ENCODE measurements around the gene SEMA7A.

Gene SEMA7A

DNA sequence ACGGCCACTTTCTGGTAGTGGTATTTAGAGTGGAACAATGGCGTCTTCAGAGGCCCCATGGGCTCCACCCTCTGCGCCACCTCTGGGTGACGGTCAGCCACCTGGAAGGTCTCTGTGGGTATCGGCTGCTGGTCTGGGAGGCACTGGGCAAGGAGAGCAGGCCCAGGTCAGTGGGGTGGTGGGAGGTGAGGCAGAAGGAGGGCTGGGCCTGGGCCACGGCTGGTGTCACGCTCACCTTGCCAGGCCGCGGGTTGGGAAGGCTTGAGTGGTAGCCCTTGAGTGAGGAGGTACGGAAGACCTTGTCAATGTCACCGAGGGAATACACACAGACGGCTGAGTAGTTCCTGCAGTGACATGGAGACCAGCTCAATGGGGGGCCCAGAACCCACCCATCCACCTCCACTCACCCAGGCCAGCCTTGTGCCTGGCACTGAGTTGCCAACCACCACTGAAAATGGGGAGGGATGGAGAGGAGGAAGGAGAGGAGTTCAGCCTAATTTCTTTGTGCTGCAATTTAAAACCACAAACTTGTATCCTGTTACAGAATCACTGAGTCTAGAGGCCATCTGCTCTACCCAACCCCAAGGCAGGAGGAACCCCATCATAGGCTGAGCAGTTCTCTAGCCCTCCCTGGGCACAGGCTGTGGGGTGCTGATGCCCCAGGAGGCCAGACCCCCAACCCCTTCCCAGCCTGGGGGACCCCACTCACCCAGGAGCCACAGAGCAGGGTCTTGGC, 19.0 kb downstream of the SEMA7A start:
- DNase-seq: no peak

DNA sequence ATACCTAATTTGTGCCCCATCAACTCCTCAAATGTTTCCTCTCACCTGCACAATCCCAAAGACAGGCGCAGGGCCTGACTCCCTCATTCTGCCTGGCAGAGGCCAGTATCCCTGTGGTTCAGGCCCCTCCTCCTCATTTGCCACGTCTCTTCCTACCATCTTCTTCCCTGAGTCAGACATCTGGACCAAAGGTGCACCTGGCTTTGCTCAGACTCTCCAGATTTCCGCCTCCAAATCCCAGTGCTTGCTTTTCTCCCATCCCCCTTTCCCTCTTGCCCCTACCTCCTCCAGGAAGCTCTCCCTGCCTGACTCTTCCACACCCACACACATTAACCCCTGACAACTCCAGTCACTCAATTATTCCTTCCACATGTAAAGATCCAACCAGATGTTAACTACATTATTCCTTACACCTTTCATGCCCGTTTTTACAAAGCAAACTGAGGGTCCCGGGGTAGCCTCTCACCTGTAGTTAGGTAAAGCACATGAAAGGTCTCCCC, 19.6 kb downstream of the SEMA7A start:
- DNase-seq: no peak

DNA sequence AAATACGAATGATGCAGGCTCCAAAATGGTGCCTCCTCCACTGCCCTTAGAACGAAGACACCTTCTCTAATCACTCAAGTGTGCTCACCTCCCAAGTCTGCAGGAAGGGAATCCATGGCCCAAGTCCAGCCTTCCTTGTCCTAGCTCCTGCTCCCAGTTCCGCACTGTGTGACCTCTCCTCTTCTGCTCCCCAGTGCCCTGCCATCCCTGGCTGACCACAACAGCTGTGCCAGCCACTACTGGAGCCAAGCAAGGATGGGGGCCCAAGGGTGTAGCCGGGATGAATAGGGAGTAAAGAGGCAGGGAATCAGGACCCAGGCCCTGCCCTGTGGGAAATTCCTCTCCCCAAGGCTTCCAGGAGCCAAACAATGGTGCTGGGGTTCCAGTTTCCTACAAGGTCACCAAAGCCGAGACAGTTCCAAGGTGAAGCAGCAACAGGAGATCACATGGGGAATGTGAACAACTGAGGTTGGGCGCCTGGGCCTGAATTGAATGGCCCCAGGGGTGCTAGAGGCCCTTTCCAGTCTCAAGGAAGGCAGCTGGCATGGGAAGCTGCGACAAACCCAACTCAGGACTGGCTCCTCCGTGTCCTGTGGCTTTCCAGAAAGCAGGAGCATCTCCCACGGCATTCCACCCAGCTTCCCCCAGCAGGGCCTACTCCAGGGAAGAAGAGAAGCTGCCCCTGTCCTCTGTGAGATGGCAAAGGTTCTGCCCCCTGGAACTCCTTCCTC, 20.2 kb downstream of the SEMA7A start:
- no peak for DNase-seq

DNA sequence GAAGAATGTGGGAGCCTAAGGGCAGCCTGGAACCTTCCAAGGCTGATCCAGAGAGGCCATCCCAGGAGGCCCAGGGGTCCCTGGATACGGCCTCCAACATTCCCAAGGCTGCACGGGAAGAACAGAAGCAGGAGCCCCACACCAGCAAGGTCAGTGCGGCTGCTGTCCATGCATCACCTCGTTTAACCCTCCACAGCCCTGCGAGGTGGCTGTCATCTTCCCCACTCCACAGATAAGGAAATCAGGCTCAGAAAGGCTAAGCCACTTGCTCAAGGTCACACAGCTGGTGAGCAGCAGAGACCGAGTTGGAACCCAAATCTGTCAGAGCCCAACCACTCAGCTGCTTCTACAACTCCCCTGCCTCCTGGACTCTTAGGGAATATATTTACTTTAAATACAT, 21.6 kb downstream of the SEMA7A start:
- DNase-seq: no peak

DNA sequence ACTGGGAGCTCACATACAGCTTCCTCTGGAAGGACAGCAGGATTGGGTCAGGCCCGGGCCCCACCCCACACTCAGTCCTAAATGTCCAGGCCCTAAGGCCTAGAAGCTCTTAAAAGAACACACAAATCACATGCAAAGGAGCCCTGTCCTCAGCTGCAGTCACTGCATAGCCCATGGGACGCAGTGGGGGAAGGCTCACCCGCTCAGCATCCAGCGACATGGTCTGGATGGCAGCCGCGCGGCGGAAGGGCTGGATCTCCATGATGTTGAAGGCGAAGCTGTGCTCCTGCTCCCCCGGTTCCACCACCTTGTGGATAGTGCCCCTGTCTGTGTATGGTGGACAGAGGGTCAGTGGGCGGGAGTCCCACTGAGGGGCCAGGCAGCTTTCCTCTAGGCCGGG, 22.1 kb downstream of the SEMA7A start:
- no peak for DNase-seq

DNA sequence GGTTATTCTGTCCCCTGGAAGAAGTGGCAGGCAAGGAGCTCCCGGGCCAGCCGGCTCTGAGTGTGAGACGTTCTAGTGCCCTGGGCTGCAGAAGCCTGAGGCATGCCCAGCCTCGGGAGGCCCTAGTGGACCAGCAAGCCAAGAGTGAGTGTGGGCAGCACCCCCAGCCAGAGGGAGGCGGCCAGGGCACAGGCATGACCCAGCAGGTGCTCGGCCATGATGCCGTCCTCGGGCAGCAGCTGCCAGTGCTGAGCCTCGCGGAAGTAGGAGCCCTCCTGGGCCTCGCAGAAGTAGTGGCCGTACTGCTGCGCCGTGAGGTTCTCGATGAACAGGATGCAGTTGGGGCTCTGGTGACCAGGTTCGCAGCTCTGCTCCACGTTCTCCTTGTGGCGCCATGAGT, 23.3 kb downstream of the SEMA7A start:
- DNase-seq: no peak

DNA sequence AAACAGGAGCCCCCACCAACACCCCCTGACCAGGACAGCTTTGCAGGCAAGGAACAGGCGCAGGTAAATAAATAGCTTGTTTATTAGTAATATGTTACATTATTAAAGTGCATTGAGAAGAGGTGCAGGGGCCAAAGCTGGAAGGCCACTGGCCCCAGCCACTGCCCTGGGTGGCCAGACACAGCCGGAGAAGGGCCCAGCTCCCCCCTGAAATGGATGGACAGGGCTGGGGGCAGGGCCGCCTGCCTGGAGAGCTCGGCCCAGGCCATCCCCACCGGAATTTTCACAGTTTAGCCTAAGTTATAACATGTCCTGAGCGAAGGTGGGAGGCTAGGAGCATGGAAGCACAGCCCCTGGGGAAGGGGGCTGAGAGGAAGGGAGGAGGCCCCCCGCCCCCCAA, 24.5 kb downstream of the SEMA7A start:
- DNase-seq: no peak

DNA sequence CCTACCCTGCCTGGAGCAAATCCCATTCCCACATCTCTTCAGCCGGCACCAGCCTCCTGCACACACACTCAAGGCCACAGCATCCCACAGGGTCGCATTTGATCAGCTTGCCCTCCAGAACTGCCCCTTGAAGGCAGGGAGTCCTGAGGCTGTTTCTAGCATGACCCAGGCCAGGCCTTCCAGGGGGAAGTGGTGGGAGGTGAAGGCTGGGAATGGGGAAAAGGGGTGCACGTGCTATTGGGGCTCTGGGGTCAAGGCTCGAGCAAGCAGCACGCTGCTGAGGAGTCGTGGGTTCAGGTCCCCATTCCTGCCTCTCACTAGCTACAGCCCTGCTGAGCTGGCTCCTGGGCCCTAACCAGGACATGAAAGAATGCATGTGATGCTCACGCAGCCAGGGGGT, 24.9 kb downstream of the SEMA7A start:
- no peak for DNase-seq

DNA sequence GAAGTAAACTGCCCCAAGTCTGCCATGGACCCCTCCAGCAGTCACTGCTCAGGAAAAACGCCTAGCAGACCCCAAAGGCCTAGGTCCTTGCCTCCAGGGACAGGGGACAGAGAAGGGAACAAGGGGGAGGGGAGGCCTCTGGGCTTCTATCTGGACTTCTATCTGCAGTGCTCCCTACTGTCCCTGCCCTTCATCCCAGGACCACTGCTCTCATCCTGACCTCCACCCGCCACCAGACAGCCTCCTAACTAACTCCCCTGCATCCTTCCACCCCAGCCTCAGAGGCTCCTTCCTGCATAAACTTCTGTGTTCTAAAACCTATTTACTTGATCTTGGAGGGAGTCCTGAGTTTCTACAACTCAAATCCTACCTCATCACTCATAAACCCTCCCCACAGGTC, 25.4 kb downstream of the SEMA7A start:
- DNase-seq: no peak

DNA sequence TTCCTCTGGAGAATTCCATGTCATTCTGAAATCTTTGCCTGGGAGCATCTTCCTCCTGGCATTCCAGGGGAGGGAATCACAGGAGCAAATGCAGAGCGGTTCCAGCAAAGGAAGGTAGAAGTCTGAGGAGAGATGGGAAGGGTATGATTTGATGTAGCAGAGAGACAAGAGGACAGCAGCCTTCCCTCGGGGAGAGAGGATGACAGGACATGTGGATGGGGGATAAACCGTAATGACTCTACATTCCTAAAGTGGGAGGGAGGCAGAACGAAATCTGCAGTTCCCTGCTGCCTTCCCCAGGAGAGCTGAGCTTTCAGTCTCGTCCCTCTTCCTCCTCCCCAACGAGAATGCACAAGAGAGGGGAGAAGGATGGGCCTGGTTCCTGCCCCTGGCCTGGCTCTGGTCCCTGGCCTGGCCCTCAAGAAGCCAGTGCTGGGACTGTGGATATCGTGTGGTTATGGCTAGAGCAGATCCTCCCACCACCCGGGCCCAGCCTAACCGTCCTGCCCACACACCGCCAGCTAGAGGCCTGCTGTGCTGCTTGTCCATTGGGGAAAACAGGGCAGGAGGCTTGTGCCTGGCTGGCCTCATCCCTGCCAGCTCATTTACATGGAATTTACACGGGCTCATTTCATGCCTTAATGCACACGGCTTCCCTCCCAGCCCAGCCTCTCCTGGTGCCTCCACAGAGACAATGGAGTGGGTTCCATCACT, 26.6 kb downstream of the SEMA7A start:
- no peak for DNase-seq

DNA sequence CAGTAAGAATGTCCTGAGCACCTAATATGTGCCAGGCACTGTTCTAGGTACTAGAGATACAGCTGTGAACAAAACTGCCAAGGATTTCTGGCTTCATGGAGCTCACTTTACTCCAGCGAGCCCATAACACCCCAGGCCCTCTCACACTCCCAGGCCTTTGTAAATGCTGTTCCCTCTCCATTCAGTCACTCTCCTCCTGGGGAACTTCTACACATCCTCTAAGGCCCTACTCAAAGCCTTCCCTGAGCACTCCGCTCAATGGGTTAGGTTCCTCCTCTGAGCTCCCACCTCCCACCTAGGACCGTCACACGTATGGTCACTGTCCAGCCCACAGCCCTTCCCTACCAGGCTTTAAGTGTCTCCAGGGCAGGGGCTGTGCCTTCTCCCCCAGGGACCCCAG, 27.2 kb downstream of the SEMA7A start:
- DNase-seq: no peak

DNA sequence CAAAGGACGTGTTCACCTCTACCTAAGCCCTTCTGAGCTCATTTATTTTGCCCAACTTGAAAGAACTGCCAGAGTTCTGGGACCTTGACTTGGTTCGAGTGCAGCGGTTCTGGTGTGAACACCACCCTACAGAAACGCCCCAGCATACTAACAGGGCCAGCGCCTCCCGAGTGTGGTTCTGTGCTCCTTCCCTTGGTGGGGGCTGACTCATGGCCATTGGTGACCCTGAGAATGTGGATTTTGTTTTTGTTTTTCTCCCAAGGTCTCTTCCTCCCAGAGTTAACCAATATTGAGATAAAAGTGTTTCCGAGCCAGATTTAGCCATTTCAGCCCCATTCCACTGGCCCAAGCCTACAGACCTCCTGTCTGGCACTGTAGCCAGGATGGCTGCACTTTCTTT, 27.9 kb downstream of the SEMA7A start:
- no peak for DNase-seq

DNA sequence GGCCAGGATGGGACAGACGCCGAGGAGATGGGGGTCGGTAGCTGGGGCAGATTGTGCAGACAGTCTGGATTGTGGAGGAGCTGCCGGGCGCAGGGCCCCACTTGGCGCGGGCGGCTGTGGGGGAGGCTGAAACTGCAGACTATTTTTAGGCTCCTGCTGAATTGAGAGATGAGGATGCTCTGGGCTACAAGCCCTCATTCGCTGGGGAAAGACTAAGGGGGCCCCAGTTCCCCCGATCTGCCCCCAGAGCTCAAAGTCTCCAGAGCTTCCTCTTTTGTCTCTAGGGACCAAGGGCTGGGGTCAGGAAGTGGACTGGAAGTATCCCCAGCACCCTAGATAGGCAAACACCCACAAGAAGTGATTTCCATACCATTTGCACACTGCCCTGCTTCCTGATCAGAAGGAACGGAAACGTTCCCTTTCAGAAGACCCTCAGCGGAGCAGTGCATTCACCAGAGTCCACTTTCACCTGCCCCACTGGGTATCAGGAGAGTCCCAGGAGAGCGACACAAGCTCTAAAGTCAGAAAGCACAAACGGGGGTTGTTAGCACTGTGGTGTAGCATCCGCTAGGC, 29.7 kb downstream of the SEMA7A start:
- DNase-seq: peak in 1 of 2 donors; percentile 46

DNA sequence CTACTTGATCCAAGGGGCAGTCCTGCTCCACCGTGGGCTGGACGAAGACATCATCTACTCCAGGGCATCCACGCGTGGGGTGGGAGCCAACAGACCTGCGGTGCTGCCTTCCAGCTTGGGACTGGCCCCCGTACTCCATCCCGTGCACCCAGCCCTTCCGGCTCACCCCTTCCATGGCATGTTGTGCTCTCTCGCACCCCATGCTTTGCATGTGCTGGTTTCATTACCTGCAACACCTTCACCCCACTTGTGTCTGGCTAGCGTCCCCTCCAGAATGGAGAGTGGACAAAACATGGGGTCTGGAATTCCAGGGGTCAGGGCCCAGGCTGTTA, 30.2 kb downstream of the SEMA7A start:
- DNase-seq: no peak

DNA sequence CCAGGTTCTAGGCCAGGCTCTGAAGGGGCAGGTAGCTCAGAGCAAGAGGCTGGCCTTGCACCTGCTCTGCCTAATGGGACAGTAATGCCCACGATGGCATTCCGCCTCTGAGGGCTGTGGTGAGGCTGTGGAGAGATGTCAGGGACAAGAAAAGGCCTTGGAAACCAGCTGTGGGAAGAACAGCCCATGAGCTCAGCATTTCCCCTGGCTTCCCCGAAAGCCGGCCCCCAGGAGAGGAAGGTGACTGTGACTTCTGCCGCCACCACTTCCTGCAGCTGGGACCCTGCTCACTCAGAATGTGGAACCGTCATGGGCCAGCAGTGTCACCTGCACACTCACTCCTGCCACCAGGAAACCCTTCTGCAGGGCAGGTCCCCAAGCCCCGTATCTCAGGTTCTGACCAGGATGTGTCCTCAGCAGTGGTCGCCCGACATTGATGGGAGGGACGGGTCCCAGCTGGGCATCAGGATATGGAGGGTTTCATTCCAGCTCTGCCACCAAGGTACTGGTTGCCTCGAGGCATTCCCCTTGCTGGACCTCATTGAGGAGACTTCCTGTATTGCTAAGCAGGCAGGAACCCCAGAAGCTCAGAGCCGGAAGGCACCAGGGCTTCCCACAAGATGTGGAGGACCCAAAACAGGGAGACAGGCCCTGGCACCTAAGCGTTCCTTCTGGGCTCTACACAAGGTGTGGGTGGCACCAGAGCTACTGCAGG, 30.7 kb downstream of the SEMA7A start:
- peak; percentile 81 to 88 for DNase-seq

DNA sequence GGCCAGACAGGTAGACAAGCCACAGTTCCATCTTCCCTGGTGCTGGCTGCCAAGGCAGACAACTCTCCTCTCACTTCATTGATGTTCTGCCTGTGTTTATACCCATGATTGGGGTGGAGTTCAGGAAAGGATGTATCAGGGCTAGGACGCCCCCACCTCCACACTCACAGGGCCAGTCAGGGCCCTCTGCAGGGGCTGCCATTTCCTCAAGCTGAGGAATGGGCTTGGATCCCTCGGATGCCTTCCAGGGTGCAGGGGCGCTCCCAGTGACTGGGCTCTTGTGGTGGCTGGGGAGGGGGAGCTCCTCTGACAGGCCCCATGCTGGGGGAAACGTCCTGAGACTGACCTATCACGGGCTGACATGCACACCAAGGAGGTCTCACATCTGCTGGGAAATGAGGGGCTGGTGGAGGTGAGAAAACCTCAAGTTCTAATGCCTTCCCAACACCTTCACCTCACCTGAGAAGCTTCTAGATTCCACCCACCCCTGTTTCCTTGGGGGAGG, 31.4 kb downstream of the SEMA7A start:
- no peak for DNase-seq

DNA sequence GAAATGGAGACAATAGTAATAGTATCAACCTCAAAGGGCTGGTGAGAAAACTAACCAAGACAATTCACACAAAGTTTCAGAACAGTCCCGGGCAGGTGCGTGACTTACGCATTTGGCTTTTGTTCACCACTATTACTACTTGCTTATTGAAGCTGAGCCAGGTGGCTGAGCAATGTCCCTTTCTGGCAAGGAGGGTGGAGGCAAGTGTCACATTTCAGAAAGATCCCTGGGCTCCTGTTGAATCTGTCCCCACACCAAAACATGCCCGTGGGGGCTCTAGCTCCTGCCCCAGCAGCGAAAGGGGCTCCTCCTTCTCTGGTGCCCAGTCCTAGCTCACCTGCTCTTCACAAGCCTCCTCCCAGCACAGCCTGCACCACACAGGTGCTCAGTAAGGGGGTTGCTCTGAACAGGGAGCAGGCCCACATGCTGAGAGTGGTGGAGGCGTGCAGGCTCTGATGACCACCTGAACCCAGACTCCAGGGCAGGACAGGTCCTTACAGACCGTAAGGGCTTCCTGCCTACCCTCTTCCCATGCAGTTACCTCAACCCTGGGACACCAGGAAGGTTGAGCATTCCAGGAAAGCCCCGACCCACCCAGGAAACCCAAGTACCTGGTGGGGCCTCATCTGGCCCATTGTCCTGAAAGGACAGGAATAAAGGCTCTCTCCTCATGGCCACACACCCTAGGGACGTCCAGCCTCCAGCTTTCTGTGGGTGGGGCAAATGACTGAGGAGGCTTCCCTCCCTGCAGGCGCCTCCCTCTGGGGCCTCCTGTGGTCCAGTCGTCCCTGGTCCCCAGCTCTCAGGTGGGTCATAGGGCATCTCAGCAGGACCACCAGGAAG, 32.6 kb downstream of the SEMA7A start:
- DNase-seq: peak; percentile 45 to 61

DNA sequence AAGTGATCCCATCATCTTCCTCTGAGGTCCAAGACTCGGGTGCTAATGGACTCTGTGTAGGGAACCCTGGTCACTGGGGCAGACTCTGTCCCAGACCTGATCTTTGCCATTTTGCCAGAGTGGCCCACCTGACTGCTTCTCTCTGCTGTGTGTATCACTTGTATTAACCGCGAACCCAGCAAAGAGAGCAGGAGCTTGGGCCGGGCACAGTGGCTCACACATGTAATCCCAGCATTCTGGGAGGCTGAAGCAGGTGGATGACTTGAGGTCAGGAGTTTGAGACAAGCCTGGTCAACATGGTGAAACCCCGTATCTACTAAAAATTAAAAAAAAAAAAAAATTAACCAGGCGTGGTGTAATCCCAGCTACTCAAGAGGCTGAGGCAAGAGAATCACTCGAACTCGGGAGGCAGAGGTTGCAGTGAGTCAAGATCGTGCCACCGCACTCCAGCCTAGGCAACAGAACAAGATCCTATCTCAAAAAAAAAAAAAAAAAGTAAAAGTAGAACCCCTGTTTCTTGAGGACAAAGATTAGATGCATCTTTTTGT, 33.4 kb downstream of the SEMA7A start:
- no peak for DNase-seq

DNA sequence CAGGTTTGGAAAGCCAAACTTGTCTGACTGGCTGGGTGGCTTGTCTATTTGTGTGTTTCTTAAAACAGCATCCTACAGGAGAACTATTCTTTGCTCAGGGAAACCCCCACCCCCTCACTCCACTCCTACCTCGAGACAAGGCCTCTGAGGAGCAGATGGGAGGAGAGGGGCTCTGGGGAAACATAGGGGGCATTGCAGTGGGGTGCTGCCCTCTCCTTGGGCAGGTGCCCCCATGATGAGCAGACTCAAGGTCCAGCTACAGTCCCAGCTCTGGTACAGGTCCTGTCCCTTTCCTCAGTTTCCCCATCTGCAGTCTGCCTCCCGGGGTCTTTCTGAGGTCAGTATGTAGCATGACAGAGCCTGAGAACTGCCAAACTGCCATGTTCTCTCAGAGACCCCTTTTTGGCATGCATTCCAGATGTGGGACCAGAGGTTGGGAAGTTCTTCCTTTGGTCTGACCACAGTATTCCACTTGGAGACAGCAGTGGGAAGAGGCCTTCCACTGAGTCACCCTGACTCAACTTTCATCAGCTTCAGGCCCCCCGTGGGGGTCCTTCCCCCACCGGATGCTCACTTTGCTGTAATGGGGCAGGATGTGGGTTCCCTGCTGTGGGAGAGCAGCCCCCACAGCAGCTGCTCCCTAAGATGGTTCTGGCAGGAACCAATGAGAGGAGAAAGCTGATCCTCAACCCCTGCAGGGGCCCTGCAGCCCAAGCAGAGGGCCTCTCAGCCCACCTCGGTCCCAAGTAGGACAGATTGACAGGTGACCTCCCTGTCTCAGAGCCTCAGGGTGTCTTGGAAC, 34.0 kb downstream of the SEMA7A start:
- peak; percentile 58 to 62 for DNase-seq

DNA sequence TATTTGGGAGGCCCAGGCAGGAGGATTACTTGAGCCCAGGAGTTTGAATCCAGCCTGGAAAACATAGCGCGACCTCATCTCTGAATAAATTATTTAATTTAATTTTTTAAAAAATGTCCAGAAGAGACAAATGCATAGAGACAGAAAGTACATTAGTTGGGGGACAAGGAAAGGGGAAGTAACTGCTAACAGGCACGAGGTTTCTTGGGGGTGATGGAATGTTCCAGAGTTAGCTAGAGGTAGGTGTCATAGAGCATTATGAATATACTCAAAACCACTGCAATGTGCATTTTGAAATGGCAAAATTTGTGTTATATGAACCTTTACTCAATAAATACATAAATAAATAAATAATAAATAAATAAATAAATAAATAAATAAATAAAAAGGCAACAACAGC, 34.7 kb downstream of the SEMA7A start:
- no peak for DNase-seq

DNA sequence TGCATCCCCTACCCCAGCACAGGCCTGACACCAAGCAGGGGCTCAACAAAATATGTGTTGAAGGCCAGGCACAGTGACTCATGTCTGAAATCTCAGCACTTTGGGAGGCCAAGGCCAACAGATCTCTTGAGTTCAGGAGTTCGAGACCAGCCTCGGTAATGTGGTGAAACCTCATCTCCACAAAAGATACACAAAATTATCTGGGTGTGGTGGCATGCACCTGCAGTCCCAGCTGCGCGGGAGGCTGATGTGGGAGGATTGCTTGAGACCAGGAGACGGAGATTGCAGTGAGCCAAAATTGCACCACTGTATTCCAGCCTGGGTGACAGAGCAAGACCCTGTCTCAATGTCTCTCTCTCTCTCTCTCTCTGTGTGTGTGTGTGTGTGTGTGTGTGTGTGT, 35.6 kb downstream of the SEMA7A start:
- DNase-seq: no peak

Measured in stimulated activated CD4-positive, alpha-beta T cell treated with anti-CD3 and anti-CD28 coated beads, Interleukin-2, amount 100 ng/mL, for 24 hours (primary cell).